HG02885 (cell line): ENCODE data around the gene ERC2.
"Not testable (repeated sequence)": the region's sequence is repeated elsewhere in the genome, so short reads cannot be mapped to it uniquely, and the experiment has no call there.

Source experiments
- ATAC-seq: cut with Tn5 transposase; IDR thresholded peaks from one replicate; pipeline ENCODE4 v1.9.1; 2021; ENCODE audit warnings: mild to moderate bottlenecking; ENCODE audit not compliant: unreplicated experiment, poor library complexity

Gene ERC2

GRCh38 chr3:56468184-56469106, at the start of gene ERC2:
Gene ERC2 (minus strand): TSS chr3:56468467.
- no peak for ATAC-seq

DNA sequence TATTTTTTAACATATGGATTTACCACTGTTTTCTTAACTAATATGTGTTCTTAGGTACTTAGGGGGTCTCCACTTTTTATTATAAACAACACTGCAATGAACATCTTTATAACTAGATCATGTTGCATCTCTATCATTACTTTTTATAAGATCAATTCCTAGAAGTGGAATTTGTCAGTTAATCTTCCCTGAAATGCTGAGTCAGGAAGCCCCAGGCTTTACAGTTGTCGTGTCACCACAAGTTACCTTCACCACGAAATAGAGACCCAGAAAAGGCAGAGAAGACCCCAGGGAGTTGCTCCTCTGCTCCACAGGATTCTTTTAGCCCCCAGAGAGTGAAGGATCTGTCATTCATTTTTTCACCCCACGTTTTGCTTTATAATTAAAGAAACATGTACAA, 34.5 kb upstream of the ERC2 start:
- no peak for ATAC-seq

GRCh38 chr3:56496376-56496775, 28.1 kb upstream of the ERC2 start:
- ATAC-seq, result not testable (repeated sequence)

DNA sequence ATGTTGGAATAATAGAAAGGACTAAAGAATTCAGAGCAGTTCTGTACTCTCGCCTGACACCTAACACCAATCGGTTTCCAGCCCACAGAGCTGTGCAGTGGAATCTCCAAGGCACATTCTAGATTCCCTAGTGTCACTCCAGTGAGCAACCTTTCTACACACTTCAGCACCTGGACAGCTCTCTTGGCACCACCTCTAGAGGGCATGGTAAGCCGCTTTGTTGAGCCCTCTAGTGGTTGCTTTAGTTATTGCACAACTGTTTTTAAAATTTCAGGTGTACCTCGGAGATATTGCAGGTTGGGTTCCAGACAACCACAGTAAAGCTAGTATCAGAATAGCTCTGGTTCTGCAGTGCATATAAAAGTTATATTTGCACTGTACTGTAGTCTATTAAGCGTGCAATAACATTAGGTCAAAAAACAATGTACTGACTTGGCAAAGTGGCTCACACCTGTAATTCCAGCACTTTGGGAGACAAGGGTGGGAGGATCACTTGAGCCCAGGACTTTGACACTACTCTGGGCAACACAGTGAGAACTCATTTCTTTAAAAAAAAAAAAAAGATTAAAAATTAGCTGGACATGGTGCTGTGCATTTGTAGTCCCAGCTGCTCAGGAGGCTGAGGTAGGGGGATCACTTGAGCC, 26.5 kb upstream of the ERC2 start:
- peak; percentile 93 for ATAC-seq

- ATAC-seq, result no peak
Measured at GRCh38 chr3:56491566-56491965, 23.3 kb upstream of the ERC2 start.

- no peak for ATAC-seq
Measured at GRCh38 chr3:56488812-56489600, 20.7 kb upstream of the ERC2 start.

DNA sequence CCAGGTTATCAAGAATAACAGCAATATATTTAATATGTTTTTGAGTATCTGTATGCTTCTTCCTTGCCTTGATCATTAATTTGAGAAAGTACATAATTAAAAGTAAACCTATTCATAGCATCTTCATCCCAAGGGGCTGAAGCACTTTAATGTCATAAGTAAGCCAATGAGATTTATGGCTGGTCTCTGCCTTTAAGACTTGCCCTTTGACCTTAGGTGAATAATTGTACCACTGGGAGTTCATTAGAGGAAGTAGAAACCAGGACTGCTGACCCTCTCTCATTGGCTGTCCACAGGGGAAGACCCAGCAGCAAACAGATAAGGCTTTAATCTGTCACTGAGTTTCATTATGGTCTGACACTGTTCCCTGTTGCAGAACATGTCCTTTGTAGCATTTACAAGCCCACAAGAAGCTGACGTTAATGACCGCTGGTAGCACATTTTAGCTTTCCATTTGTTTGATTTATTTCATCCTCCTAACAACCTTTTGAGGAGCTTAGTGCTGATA, 16.3 kb upstream of the ERC2 start:
- ATAC-seq, result no peak

GRCh38 chr3:56484122-56484521, 15.9 kb upstream of the ERC2 start:
- no peak for ATAC-seq

DNA sequence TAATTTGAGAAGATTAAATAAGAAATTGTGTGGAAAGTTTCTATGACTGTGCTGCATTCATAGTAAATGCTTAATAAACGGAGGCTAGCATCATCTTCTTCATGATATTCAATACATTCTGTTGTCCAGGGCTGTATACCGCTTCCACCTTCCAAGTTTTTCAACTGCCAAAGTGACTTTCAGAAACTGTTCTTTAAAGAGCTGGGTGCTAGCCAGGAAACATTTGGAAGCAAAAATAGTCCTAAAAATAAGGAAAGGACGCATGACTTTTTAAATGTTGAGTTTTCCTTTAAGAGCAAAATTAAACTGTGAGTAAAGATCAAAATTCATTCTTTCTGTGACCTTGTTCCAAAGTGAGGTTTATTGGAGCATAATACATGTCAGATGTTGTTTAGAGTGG, 9.4 kb upstream of the ERC2 start:
- no peak for ATAC-seq

GRCh38 chr3:56476771-56477170, 8.5 kb upstream of the ERC2 start:
- ATAC-seq, result no peak

DNA sequence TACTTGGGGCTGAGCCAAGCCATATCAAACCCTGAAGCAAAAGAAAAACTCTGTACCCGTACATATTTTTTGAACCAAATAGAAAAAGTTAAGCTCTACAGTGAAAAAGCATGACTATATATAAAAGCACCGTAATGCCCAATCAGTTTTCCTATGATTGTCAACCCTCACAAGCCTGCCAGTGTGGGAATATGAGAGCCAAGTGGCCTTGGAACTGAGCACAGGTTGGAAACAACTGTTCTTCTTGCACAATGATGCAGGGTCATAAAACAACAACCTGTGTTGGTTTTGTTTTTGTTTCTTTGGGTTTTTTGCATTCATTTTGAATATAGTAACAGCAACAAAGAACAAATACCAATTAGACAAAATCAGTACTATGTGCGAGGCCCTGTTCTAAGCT, 3.5 kb upstream of the ERC2 start:
- no peak for ATAC-seq

- no peak for ATAC-seq
Measured at GRCh38 chr3:56469141-56469540, 874 bp upstream of the ERC2 start.

DNA sequence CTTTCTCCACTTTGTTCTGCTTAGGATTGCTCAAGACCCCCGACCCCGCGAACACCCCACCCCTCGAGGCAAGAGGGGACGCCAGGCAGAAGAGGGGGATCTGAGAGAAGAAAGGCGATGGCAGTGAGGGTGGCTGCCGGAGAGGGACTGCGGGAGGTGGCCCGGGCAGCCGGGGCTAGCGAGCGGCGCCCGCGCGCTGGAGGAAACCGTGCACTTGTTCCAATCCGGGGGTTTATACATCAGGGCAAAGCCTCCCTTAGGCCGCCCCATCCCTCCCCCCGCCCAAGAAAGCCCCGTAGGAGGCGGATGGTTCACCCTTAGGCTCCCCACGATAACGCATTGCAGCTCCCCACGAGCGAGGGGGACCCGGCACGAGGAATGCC, 475 bp downstream of the ERC2 start:
- ATAC-seq, result no peak

DNA sequence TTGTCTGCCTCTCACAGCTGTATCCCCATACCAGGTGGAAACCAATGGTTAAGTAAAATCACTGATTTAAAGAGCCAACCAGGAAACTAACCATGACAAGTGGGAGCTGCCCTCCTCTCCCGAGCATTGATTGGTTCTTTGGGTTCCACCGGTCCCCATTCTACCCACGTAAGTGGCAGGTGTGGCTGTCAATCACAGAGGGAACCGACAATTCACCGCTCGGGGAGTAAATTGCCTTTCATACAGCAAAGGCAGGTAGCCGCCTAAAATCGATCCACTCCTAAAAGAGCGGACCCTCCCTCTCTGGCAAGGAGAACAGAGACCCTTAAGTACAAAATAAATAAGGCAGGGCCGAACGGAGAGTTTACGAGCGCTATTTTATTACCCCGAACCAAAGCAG, 1.2 kb downstream of the ERC2 start:
- no peak for ATAC-seq

- ATAC-seq, result no peak
Measured at GRCh38 chr3:56459719-56460118, 8.5 kb downstream of the ERC2 start.

DNA sequence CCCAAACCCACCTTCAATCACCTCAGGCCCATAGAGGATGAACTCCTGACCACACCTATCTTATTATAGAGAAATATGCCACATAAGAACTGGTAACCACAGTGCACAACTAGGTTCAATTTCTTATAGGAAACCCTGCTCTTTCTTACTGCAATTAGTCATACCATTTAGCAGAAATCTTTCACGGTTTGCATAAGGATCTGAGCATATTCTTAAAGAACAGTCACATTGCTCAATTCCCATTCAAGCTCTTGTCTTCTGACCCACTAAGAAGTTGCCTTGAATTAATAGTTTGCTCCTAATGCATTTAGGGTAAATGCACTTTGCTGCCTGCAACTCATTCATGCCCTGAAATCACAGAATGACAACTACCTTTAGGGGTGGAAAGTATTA, 9.2 kb downstream of the ERC2 start:
- no peak for ATAC-seq

- no peak for ATAC-seq
Measured at GRCh38 chr3:56458496-56459103, 9.7 kb downstream of the ERC2 start.

GRCh38 chr3:56456117-56456516, 12.2 kb downstream of the ERC2 start:
- ATAC-seq, result no peak

- ATAC-seq, result no peak
Measured at GRCh38 chr3:56453011-56453410, 15.3 kb downstream of the ERC2 start.

DNA sequence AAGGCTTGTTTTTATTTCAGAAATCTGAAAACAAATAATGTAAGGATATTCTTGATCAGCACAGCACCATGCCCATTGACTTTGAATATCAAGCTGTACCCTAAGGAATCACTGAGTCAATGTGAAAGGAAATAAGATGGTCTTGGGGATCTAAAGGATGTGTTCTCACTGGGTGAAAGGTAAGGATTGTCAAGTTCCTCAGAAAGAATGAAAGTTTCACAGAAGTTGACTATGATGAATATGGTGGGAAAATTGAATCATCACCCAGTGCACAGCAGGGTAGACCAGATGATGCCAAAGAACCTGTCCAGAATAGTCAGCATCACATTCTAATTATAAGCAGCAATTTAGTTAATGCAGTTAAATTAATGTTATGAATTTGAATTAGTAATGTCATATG, 16.2 kb downstream of the ERC2 start:
- ATAC-seq, result no peak
